Renal pelvis (tissue), 4 donors: ENCODE data around the gene POLA1. TPM values are rescaled to one million over a fixed set of nuclear protein-coding genes. Genes with fewer than 3 reads are reported as not detected.
A peak's percentile ranks its signal among the peaks of the same experiment; 100 is the strongest.

Experiments used
- DNase-seq: peaks from one replicate; pipeline ENCODE4 v3.0.0-alpha.2; 2013
- polyA plus RNA-seq, 3 donors: library from polyadenylated mRNA; unstranded; fragments of 120-200 nt; gene quantifications; one replicate each; pipeline ENCODE4 v1.2.1, GENCODE V29; 2013; ENCODE audit not compliant: insufficient read length in 3 of 3

Gene POLA1
- polyA plus RNA-seq, 3 donors: 15.8 to 17.9 (median 17.7) TPM

- DNase-seq: no peak
Measured at GRCh38 chrX:25010784-25011588, 317.3 kb downstream of the POLA1 start.

- no peak for DNase-seq
Measured at GRCh38 chrX:25011589-25012432, 318.1 kb downstream of the POLA1 start.

- DNase-seq: no peak
Measured at GRCh38 chrX:25012433-25012735, 318.7 kb downstream of the POLA1 start.

- no peak for DNase-seq
Measured at GRCh38 chrX:25012793-25013631, 319.3 kb downstream of the POLA1 start.

- no peak for DNase-seq
Measured at GRCh38 chrX:25013632-25014365, 320.1 kb downstream of the POLA1 start.

- DNase-seq: no peak
Measured at GRCh38 chrX:25014366-25014838, 320.7 kb downstream of the POLA1 start.

GRCh38 chrX:25015486-25016360, 322.0 kb downstream of the POLA1 start, which contains the start of gene ARX:
TSS of gene ARX (minus strand) at chrX:25015965. CDS start at chrX:25015737, 228 bp downstream.
- DNase-seq: peak; percentile 67

GRCh38 chrX:25016361-25016671, 322.6 kb downstream of the POLA1 start:
- DNase-seq: no peak

GRCh38 chrX:25016938-25017598, 323.4 kb downstream of the POLA1 start:
- DNase-seq: no peak

GRCh38 chrX:25017667-25018247, 324.0 kb downstream of the POLA1 start:
- no peak for DNase-seq

GRCh38 chrX:25018682-25019081, 325.0 kb downstream of the POLA1 start:
- no peak for DNase-seq

- no peak for DNase-seq
Measured at GRCh38 chrX:25019707-25020390, 326.1 kb downstream of the POLA1 start.

GRCh38 chrX:25020391-25020904, 326.7 kb downstream of the POLA1 start:
- DNase-seq: no peak

- no peak for DNase-seq
Measured at GRCh38 chrX:25020905-25021449, 327.3 kb downstream of the POLA1 start.

GRCh38 chrX:25022499-25023325, 329.0 kb downstream of the POLA1 start:
- no peak for DNase-seq

- no peak for DNase-seq
Measured at GRCh38 chrX:25023908-25024307, 330.2 kb downstream of the POLA1 start.

- no peak for DNase-seq
Measured at GRCh38 chrX:25025615-25026014, 331.9 kb downstream of the POLA1 start.
